ENCODE data around the gene GATAD2B.

GATAD2B gene

GRCh38 chr1:153882296-153882912 lies 40.4 kb downstream of the GATAD2B start:
- peaks cover 9% of the 10 kb centered on the region for H3K4me1 ChIP-seq (ENCODE audit: control insufficient read depth, insufficient read depth, low read length, poor library complexity, severe bottlenecking)
- H3K36me3 ChIP-seq (ENCODE audit: control insufficient read depth, insufficient read depth, low read length) = peaks cover 11% of the 10 kb centered on the region
- no peaks in the 10 kb centered on the region for H3K9me3 ChIP-seq (ENCODE audit: control insufficient read depth, low read length)
- no peak overlapping the region for H3K4me3 ChIP-seq (ENCODE audit: extremely low read depth, insufficient read depth, low read length, poor library complexity, severe bottlenecking)
- peak overlapping the region; percentile 69 for H3K27ac ChIP-seq (ENCODE audit: low read depth, low read length, severe bottlenecking)
- 75 to 83% methylated on average over 1 to 3 of the region's 3 CpGs for WGBS, 2 experiments (ENCODE audit: insufficient coverage in 2 of 2)

- Histone ChIP-seq H3K4me1 (ENCODE audit: control insufficient read depth, insufficient read depth, low read length, poor library complexity, severe bottlenecking) (peaks cover 9% of the 10 kb centered on the region), H3K27ac (ENCODE audit: low read depth, low read length, severe bottlenecking) (peak overlapping the region; percentile 69), H3K36me3 (ENCODE audit: control insufficient read depth, insufficient read depth, low read length) (peaks cover 5% of the 10 kb centered on the region), H3K4me3 (ENCODE audit: extremely low read depth, insufficient read depth, low read length, poor library complexity, severe bottlenecking) (no peak overlapping the region), H3K9me3 (ENCODE audit: control insufficient read depth, low read length) (no peaks in the 10 kb centered on the region)
- WGBS, 2 experiments (ENCODE audit: insufficient coverage in 2 of 2) = 73 to 79% methylated on average over 4 of the region's 9 CpGs
Observed at GRCh38 chr1:153881751-153882150, 41.0 kb downstream of the GATAD2B start.

- 89 to 95% methylated on average over 1 to 5 of the region's 5 CpGs for WGBS, 2 experiments (ENCODE audit: insufficient coverage in 2 of 2)
- peak overlapping the region; percentile 69 for H3K27ac ChIP-seq (ENCODE audit: low read depth, low read length, severe bottlenecking)
Observed at GRCh38 chr1:153880962-153881361, 41.8 kb downstream of the GATAD2B start.

GRCh38 chr1:153880024-153880423 lies 42.7 kb downstream of the GATAD2B start:
- H3K36me3 ChIP-seq (ENCODE audit: control insufficient read depth, insufficient read depth, low read length) = peaks cover 9% of the 10 kb centered on the region
- H3K27ac ChIP-seq (ENCODE audit: low read depth, low read length, severe bottlenecking) = no peak overlapping the region
- 97 to 98% methylated on average over 5 to 6 of the region's 9 CpGs for WGBS, 2 experiments (ENCODE audit: insufficient coverage in 2 of 2)
- H3K4me3 ChIP-seq (ENCODE audit: extremely low read depth, insufficient read depth, low read length, poor library complexity, severe bottlenecking) = no peak overlapping the region
- H3K4me1 ChIP-seq (ENCODE audit: control insufficient read depth, insufficient read depth, low read length, poor library complexity, severe bottlenecking) = peaks cover 9% of the 10 kb centered on the region
- no peaks in the 10 kb centered on the region for H3K9me3 ChIP-seq (ENCODE audit: control insufficient read depth, low read length)

More at GRCh38 chr1:153880962-153881361, 41.8 kb downstream of the GATAD2B start:
- no peak overlapping the region for H3K4me3 ChIP-seq (ENCODE audit: extremely low read depth, insufficient read depth, low read length, poor library complexity, severe bottlenecking)
- peaks cover 9% of the 10 kb centered on the region for H3K4me1 ChIP-seq (ENCODE audit: control insufficient read depth, insufficient read depth, low read length, poor library complexity, severe bottlenecking)
- peaks cover 4% of the 10 kb centered on the region for H3K36me3 ChIP-seq (ENCODE audit: control insufficient read depth, insufficient read depth, low read length)
- H3K9me3 ChIP-seq (ENCODE audit: control insufficient read depth, low read length) = no peaks in the 10 kb centered on the region

- Histone ChIP-seq H3K4me1 (ENCODE audit: control insufficient read depth, insufficient read depth, low read length, poor library complexity, severe bottlenecking) (peaks cover 9% of the 10 kb centered on the region), H3K36me3 (ENCODE audit: control insufficient read depth, insufficient read depth, low read length) (peaks cover 13% of the 10 kb centered on the region), H3K9me3 (ENCODE audit: control insufficient read depth, low read length) (no peaks in the 10 kb centered on the region), H3K27ac (ENCODE audit: low read depth, low read length, severe bottlenecking) (no peak overlapping the region), H3K4me3 (ENCODE audit: extremely low read depth, insufficient read depth, low read length, poor library complexity, severe bottlenecking) (no peak overlapping the region)
- no CpG with 5 or more reads among the region's 1 CpG for WGBS, 2 experiments (ENCODE audit: insufficient coverage in 2 of 2)
Observed at GRCh38 chr1:153877112-153877511, 45.7 kb downstream of the GATAD2B start.

- Histone ChIP-seq H3K4me3 (ENCODE audit: extremely low read depth, insufficient read depth, low read length, poor library complexity, severe bottlenecking) (no peak overlapping the region), H3K27ac (ENCODE audit: low read depth, low read length, severe bottlenecking) (no peak overlapping the region), H3K36me3 (ENCODE audit: control insufficient read depth, insufficient read depth, low read length) (peaks cover 16% of the 10 kb centered on the region), H3K9me3 (ENCODE audit: control insufficient read depth, low read length) (no peaks in the 10 kb centered on the region), H3K4me1 (ENCODE audit: control insufficient read depth, insufficient read depth, low read length, poor library complexity, severe bottlenecking) (no peaks in the 10 kb centered on the region)
- WGBS, 2 experiments (ENCODE audit: insufficient coverage in 2 of 2) = 100% methylated on average over 1 of the region's 2 CpGs
Observed at GRCh38 chr1:153872934-153873333, 49.8 kb downstream of the GATAD2B start.

GRCh38 chr1:153872331-153872730 lies 50.4 kb downstream of the GATAD2B start:
- WGBS, 2 experiments (ENCODE audit: insufficient coverage in 2 of 2) = no CpG with 5 or more reads among the region's 3 CpGs
- Histone ChIP-seq H3K4me3 (ENCODE audit: extremely low read depth, insufficient read depth, low read length, poor library complexity, severe bottlenecking) (no peak overlapping the region), H3K36me3 (ENCODE audit: control insufficient read depth, insufficient read depth, low read length) (peaks cover 16% of the 10 kb centered on the region), H3K9me3 (ENCODE audit: control insufficient read depth, low read length) (no peaks in the 10 kb centered on the region), H3K27ac (ENCODE audit: low read depth, low read length, severe bottlenecking) (no peak overlapping the region), H3K4me1 (ENCODE audit: control insufficient read depth, insufficient read depth, low read length, poor library complexity, severe bottlenecking) (no peaks in the 10 kb centered on the region)

GRCh38 chr1:153869486-153869885 lies 53.3 kb downstream of the GATAD2B start:
- WGBS, 2 experiments (ENCODE audit: insufficient coverage in 2 of 2) = 100% methylated on average over 1 to 2 of the region's 3 CpGs
- H3K4me1 ChIP-seq (ENCODE audit: control insufficient read depth, insufficient read depth, low read length, poor library complexity, severe bottlenecking) = no peaks in the 10 kb centered on the region
- no peak overlapping the region for H3K27ac ChIP-seq (ENCODE audit: low read depth, low read length, severe bottlenecking)

GRCh38 chr1:153866045-153866850 lies 56.5 kb downstream of the GATAD2B start:
- Histone ChIP-seq H3K9me3 (ENCODE audit: control insufficient read depth, low read length) (no peaks in the 10 kb centered on the region), H3K27ac (ENCODE audit: low read depth, low read length, severe bottlenecking) (no peak overlapping the region), H3K36me3 (ENCODE audit: control insufficient read depth, insufficient read depth, low read length) (peaks cover 13% of the 10 kb centered on the region), H3K4me1 (ENCODE audit: control insufficient read depth, insufficient read depth, low read length, poor library complexity, severe bottlenecking) (no peaks in the 10 kb centered on the region), H3K4me3 (ENCODE audit: extremely low read depth, insufficient read depth, low read length, poor library complexity, severe bottlenecking) (no peak overlapping the region)
- 85 to 97% methylated on average over 6 of the region's 6 CpGs for WGBS, 2 experiments (ENCODE audit: insufficient coverage in 2 of 2)

More at GRCh38 chr1:153869486-153869885, 53.3 kb downstream of the GATAD2B start:
- H3K4me3 ChIP-seq (ENCODE audit: extremely low read depth, insufficient read depth, low read length, poor library complexity, severe bottlenecking) = no peak overlapping the region
- no peaks in the 10 kb centered on the region for H3K9me3 ChIP-seq (ENCODE audit: control insufficient read depth, low read length)
- peaks cover 17% of the 10 kb centered on the region for H3K36me3 ChIP-seq (ENCODE audit: control insufficient read depth, insufficient read depth, low read length)

GRCh38 chr1:153860285-153860684 lies 62.5 kb downstream of the GATAD2B start:
- H3K36me3 ChIP-seq (ENCODE audit: control insufficient read depth, insufficient read depth, low read length) = peaks cover 38% of the 10 kb centered on the region
- 94 to 97% methylated on average over 2 to 3 of the region's 3 CpGs for whole genome bisulfite sequencing, 2 experiments (ENCODE audit: insufficient coverage in 2 of 2)
- H3K9me3 ChIP-seq (ENCODE audit: control insufficient read depth, low read length) = no peaks in the 10 kb centered on the region
- H3K4me1 ChIP-seq (ENCODE audit: control insufficient read depth, insufficient read depth, low read length, poor library complexity, severe bottlenecking) = no peaks in the 10 kb centered on the region
- no peak overlapping the region for H3K27ac ChIP-seq (ENCODE audit: low read depth, low read length, severe bottlenecking)
- H3K4me3 ChIP-seq (ENCODE audit: extremely low read depth, insufficient read depth, low read length, poor library complexity, severe bottlenecking) = no peak overlapping the region

GRCh38 chr1:153857505-153857904 lies 65.3 kb downstream of the GATAD2B start:
- WGBS, 2 experiments (ENCODE audit: insufficient coverage in 2 of 2) = 100% methylated on average over 1 of the region's 2 CpGs
- Histone ChIP-seq H3K9me3 (ENCODE audit: control insufficient read depth, low read length) (no peaks in the 10 kb centered on the region), H3K4me3 (ENCODE audit: extremely low read depth, insufficient read depth, low read length, poor library complexity, severe bottlenecking) (no peak overlapping the region), H3K4me1 (ENCODE audit: control insufficient read depth, insufficient read depth, low read length, poor library complexity, severe bottlenecking) (no peaks in the 10 kb centered on the region), H3K36me3 (ENCODE audit: control insufficient read depth, insufficient read depth, low read length) (peaks cover 54% of the 10 kb centered on the region), H3K27ac (ENCODE audit: low read depth, low read length, severe bottlenecking) (no peak overlapping the region)

All from mesodermal cell (in vitro differentiated cells).